NCI-H2107 treated with DMSO at 0.1 percent for 48 hours (cell line): ENCODE measurements around the gene PRR13.
"Not testable (repeated sequence)": the region's sequence is repeated elsewhere in the genome, so short reads cannot be mapped to it uniquely, and the experiment has no call there.

Source experiments
- DNase-seq: peaks from one replicate; lab custom pipeline; 2025; ENCODE audit not compliant: unreplicated experiment; lab: John Stamatoyannopoulos, UW

PRR13 gene

DNA sequence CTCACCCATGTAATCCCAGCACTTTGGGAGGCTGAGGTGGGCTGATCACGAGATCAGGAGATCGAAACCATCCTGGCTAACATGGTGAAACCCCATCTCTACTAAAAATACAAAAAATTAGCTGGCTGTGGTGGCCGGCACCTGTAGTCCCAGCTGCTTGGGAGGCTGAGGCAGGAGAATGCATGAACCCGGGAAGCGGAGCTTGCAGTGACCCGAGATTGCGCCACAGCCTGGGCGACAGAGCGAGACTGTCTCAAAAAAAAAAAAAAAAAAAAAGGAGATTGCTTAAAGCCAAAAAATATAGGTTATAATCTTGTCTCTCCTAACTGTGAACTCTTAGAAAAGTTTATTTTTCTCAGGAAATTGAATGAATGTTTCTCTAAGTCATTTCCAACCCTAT is 6.2 kb upstream of the PRR13 start:
- not testable (repeated sequence) for DNase-seq

DNA sequence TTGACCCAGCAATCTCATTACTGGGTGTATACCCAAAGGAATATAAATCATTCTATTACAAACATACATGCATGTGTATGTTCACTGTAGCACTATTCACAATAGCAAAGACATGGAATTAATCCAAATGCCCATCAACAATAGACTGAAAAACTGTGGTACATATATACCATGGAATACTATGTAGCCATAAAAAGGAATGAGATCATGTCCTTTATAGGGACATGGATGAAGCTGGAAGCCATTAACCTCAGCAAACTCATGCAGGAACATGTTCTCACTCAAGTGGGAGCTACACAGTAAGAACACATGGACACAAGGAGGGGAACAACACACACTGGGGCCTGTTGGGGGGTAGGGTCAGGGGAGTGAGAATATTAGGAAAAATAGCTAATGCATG is 2.0 kb upstream of the PRR13 start:
- not testable (repeated sequence) for DNase-seq

DNA sequence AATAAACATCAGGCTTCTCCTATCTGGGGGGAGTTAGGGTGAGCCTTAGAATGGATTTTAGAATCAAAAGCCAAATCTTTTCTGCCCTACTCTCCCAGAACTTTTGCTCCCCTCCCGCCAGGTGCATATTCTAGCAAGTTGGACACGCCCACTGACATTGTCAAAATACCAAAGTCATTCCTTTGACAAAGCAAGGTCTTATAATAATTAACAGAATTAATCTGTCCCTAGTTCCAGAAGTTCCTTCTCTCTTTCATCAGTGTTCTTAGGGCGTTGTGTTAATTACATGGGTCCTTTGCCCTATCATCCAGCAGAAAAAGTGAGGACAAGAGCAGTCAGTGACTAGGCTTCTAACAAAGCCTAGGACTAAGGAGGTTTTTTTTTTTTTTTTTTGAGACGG is 2.4 kb downstream of the PRR13 start:
- DNase-seq: no peak

DNA sequence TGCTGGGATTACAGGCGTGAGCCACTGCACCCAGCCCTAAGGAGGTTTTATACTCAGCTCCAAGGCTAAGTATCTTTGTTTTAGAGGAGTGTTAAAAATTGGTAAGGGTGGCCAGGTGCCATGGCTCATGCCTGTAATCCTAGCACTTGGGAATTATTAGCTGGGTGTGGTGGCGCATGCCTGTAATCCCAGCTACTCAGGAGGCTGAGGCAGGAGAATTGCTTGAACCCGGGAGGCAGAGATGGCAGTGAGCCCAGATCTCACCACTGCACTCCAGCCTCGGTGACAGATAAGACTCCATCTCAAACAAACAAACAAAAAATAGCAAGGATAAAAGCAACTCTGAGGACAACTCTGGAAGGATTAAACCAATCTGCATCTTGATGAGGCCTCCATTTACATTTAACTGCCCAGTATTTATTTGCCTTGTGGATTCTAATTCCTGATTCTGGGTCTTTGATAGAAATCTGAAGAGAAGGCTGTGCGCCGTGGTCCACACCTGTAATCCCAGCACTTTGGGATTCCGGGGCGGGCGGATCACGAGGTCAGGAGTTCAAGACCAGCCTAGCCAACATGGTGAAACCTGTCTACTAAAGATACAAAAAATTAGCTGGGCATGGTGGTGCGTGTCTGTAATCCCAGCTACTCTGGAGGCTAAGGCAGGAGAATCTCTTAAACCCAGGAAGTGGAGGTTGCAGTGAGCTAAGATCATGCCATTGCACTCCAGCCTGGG is 3.2 kb downstream of the PRR13 start:
- not testable (repeated sequence) for DNase-seq

DNA sequence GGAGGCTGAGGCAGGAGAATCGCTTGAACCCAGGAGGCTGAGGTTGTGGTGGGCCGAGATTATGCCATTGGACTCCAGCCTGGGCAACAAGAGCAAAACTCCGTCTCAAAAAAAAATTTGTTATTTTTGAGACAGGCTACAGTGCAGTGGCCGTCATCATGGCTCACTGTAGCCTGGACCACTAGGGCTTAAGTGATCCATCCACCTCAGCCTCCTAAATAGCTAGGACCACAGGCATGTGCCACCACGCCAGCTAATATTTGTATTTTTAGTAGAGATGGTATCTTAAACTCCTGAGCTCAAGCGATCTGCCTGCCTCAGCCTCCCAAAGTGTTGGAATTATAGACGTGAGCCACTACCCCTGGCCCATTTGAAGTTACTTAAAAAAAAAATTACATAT is 9.4 kb downstream of the PRR13 start:
- no peak for DNase-seq

DNA sequence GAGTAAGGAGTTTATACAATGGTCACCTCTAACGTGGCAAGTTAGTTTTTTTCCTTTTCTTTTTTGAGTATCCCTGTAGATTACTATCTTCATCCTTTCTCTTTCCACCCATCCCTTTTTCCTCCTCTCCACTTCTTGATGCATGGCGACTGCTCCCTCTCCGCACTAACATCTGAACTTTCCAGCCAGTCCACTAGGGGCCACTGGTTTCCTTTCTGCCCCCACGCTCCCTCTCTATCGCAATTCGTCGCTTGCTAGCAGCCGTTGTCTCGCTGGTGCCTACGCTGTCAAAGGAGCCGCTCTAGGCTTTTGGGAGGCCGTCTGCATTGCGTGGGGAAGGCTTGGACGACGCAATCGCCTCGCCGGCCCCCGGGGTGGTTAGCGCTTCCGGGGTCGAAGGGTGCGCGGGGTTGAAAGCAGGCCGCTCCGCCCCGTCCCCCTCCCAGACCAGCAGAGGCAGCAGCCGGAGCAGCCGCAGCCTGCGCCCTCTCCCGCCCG is 10.2 kb downstream of the PRR13 start, which contains the start of gene PCBP2:
Gene PCBP2 (plus strand): TSS at position 442 of the 498 bp plus-strand sequence. CDS start 2,699 bp downstream, outside the sequence.
- peak; percentile 100 for DNase-seq

DNA sequence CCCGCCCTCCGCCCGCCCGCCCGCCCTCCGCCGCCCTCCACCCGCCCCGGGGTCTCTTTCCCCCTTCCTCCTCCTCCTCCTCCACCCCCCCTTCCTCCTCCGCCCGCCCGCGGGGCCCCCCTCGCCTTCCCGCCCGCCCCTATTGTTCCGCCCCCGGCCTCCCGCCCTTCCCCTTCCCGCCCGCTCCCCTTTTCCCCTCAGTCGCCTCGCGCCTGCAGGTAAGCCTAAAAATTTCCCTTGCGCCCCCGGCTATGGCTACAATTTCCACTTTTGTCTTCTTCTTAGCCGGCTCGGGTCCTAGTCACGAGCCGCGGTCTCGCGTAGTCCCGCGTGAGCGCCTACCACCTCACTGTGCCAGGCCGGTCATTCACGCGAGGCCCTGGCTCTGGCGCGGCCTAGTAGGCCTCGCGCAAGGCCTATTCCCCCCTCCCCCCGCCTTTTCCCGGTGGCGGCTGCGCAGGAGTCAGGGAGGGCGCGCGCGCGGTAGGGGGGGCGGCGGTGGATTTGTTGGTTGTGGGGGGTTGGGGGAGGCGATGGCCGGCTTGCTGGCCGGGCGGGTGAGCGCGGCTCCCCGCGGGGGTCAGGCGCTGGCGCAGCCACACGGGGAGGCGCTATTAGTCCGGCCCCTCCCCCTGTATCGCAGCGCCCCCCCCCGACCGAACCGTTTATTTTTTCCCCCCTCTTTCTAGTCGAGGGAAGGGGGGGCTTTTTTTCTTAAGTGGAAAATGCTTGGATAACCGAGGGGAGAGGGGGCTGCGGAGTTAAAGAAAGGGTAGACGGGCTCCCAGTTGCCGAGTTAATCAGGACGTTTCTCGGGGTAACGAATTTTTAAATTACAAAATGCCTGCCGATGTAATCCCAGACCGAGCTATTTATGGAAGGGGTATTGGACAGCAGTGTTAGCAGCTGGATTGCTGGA is 10.9 kb downstream of the PRR13 start:
- DNase-seq: peak; percentile 35

DNA sequence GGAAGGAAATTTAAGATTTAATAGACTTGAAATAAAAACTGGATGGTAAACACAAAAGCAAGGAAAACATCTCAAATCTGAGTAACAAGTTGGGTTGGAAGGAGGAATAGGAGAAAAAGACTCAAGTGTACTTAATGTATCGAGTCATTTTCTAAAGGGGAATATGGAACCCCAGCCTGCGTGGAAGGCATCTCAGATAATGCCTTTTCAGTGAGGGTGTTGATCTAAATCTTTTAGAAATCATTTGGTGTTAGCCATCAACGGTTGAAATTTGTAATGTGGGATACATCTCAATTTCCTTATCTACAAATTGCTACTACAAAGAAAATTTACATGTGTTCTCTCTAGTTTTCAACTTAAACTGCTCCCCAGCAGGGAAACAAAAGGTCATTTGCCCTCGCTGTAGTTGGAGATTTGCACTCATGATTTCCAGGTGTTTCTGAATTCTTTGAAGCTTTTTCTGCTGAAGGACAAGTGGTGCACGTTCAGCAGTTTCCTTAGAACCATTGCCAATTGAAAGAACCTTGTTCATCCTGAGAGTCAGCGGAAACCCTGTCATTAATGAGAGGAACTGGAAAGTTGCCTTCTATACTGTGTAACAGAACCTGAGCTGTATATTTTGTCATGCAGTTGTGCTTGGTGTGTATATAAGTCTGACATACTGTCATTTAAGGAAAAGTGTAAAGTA is 12.6 kb downstream of the PRR13 start:
- no peak for DNase-seq

DNA sequence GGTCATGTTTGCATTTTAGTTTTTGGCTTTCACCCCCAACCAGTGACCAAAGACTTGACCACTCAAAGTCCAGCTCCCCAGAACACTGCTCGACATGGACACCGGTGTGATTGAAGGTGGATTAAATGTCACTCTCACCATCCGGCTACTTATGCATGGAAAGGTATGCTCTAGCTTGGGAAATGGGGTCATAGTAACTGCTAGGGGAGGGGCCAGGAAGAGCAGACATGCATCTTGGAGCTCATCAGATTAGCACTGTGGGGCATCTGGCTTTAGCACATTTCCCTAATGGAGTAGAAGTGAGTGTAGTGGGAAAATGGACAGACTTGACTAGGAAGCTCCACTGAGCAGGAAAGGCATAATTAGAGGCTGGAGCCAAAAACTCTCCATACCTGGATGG is 13.2 kb downstream of the PRR13 start:
- DNase-seq: no peak

DNA sequence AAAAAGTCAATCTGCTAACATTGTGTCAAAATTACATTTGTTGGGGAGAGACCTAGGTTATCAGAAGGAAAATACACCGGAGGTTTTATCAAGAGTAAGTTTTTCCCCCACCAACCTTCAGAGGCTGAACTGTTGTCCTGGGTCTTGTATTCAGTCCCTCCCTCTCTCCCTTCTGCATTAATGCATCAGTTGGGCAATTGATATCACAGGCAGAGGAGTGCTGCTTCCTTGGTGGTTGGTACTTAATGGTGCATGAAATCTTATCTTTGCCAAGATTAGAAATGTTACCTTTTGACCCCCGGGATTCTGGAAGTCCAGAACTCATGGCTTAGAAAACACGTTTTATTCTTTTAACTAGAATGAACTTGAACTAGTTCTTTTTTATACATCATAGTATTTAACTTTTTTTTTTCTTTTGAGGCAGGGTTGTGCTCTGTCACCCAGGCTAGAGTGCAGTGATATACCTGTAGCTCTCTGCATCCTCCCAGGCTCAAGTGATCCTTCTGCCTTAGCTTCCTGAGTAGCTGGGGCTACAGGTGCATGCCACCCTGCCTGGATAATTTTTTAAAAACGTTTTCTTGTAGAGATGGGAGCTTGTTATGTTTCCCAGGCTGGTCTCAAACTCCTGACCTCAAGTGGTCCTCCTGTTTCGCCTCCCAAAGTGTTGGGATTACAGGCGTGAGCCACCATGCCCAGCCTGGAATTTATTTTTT is 15.3 kb downstream of the PRR13 start:
- DNase-seq: no peak

DNA sequence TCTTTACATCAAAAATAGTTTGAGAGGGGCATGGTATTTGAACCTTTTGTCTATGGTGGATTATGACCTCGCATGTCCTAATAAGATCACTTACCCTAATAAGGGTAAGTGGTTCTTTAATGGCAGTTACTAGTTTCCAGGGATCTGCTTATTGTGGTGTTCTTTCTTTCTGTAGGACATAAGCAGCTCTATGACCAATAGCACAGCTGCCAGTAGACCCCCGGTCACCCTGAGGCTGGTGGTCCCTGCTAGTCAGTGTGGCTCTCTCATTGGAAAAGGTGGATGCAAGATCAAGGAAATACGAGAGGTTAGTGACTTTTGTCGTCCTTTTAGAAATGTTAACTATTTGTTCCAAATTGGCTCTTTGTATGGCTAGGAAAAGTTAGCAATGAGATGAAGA is 17.6 kb downstream of the PRR13 start:
- DNase-seq: no peak

DNA sequence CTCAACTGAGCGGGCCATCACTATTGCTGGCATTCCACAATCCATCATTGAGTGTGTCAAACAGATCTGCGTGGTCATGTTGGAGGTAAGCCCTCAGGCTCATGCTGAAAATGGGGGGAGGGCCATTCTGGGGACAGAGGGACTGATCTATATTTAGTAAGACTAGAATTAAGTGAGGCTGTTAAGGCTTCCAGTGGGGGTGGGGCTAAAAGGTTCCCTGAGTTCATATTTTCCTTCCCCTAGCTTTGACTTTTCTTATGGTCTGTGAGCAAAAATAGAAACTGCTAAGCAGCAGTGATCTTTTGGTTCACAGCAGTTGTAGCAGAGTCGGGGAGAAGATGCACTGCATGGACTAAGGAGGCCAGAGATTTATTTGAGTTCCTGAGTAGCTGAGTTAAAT is 19.5 kb downstream of the PRR13 start:
- no peak for DNase-seq

DNA sequence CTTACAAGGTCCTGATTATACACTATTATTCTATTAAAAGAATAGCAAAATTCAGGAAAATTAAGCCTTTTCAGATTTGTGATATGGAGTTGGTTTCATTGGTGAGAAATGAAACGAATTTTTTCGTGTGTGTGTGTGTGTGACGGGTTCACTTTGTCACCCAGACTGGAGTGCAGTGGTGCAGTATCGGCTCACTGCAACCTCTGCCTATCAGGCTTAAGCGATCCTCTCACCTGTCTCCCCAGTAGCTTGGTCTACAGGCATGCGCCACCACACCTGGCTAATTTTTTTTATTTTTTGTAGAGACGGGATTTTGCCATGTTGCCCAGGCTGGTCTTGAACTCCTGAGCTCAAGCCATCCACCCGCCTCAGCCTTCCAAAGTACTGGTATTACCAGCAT is 20.1 kb downstream of the PRR13 start:
- no peak for DNase-seq

DNA sequence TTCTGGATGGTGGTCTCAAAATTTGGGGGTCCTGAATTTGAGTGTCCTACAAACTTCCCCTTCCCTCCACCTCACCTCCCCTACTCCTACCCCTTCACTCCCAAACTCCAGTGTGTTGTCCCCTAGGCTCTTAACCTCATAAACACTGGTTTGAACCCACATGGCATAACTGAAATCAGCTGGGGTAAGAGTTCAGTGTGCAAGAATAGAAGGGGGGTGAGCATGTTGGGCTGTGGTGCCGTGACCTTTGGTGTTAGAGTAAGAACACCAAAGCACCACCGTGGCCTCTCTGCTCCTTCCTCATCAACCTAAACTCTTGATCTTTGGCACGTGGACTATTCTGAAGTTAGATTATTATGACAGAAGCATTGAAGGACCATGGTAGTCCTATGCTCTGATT is 21.4 kb downstream of the PRR13 start:
- no peak for DNase-seq

DNA sequence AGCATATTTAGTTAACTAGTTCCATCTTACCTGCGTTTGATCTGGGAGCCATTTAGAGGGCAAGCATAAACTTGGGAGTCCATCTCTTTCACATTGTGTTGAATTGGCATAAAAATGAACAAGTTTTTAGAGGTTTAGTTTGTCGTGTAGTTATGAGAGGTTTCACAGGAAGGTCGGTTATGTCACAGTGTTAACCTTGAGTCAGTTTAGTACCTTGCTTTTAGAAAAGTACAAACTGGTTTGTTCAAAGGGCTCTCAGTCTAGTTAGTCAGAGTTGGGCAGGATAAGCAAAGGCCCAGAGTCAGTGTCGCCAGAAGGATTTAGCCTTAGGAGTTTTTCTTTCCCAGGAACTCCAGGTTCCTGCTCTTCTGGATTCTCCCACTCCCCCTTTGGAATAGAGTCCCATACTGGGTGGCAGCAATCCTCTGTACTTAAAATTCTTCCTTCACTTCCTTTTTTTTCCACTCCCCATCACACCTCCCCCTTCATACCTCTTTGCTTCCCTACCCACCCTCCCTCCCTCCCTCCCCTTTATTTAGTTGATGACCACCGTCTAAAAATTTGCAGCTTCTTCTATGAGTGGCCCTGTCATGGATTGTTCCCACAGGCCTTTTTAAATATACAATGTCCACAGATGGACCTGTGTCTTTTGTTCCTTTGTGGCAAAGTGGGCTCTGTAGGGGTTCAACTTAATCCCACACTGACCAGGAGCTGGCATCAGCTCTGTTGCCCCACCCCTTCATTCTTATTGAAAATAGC is 22.4 kb downstream of the PRR13 start:
- no peak for DNase-seq

DNA sequence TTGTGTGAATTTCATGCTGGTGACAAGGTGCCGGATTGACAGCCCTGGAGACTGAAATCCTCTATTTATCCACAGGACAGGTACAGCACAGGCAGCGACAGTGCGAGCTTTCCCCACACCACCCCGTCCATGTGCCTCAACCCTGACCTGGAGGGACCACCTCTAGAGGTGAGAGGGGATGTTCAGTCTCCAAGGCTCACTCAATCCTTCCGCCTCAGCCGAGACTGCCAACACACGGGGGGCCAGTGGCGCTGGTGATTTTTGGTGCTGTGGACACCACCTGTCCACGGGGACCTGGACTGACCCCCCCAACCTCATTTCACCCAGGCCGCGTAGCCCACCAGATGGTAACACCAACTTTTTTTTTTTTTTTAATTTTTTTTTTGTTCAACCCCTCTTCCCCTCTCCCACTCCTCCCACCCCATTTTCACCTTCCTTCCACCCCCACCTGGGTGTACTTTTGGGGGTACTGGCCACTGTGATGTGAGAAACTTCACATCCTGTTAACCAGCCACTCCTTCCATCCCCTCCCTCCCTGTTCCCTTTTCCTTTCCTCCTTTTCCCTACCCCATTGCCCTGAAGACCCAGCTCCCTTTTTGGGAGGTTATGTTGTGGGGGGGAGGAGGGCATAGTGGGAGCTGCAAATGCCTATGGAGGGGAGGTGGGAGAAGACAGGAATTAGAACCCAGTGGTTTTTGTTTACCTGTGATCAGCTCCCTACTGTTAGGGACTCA is 23.3 kb downstream of the PRR13 start:
- no peak for DNase-seq

DNA sequence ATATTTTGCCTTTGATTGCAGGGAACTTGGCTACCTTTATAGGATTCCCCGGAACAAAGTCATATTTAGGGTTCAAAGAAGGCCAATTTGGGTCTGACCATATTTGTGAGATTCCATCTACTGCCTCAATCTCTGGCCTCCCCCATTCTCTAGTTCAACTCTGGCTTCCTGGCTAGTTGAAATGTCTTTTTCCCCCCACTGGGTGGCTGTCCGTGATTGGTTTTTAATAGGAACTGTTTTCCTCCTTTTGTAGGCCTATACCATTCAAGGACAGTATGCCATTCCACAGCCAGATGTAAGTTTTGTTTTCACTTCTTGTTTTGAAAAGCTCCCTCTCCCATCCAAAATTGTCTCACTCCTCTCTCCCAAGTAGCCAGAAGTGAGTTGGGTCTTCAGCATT is 24.1 kb downstream of the PRR13 start:
- DNase-seq: no peak

DNA sequence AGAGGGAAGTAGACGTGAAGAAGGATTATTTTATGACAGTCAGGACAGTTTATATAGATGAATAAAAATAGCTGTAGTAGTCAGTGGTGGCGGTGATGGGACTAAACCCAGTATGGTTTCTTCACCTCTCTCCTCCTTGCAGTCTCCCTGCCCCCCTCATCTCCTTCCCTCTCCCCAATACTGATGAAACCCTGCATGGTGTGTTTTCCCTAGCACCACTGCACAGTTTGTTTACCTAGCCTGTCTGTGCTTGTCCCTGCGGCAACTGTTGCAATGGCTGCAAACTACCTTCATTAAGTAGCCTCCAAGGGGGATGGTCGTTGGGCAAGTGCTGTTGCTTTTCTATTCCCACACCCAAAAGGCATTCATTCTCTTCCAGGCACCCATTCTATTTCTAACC is 25.1 kb downstream of the PRR13 start:
- DNase-seq: no peak

DNA sequence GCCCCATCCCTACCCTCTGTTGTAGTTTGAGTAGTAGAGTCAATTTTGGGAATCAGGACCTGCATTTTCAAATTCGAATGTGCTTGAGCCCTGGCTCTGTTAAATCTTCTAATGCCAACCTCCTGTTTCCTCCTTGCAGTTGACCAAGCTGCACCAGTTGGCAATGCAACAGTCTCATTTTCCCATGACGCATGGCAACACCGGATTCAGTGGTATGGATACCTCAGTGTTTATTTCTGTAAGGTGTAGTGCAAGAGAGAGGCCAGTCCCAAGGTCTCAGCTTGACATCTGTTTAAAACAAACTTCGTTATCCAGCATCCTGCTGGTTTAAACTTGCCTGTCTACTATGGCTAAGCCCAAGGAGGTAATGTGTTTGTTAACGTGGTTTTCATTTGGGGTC is 25.5 kb downstream of the PRR13 start:
- no peak for DNase-seq
